HG03457 (cell line): Measurements from ENCODE around the gene XDH.

Experiments used
- ATAC-seq: cut with Tn5 transposase; IDR thresholded peaks from one replicate; pipeline ENCODE4 v1.9.1; 2021; ENCODE audit warnings: moderate number of reproducible peaks; ENCODE audit not compliant: unreplicated experiment

The XDH gene

DNA sequence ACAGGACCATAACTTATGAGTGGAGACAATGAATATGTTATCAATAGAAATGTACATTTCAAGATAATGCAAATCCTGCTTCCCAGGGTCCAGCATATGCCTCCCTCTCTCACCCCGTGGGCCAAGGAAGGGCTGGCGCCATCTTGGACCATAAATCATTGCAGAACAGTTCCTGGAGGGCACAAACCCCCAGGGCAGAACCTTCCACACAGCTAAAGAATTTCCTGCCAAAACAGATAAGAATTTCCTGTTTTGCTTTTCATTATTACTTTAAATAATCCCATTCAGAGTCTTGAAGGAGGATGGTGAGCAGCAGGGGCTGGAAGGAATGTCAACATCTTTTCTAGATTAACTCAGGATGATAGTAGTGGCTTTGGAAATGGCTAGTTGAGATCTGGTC, 126.9 kb downstream of the XDH start:
- no peak for ATAC-seq

DNA sequence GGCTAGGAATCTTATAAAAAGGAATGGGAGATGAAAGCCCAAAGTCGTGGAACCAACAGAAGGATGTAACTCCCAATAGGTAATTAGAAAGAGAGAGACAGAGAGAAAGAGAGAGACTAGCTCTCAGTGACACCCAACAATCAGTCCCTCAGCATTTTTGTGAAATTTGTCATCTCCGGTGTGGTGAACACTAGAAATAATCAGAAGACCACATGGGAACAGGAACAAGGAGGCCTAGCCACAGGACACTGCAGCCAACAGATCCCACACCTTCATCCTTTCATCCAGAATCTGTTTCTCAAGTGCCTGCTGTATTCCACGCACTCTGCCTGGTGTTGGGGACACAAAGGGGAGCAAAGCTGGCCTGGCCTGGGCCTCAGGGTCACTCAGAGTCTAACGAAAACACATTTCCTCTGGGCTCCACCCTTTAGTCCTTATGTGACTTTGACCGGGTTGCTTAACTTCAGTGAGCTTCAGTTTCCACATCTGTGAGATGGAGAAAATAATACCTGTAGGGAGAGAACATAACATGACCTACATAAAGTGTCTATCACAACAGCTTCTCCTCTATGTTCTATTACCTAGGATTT, 127.5 kb downstream of the XDH start:
- ATAC-seq, result no peak

DNA sequence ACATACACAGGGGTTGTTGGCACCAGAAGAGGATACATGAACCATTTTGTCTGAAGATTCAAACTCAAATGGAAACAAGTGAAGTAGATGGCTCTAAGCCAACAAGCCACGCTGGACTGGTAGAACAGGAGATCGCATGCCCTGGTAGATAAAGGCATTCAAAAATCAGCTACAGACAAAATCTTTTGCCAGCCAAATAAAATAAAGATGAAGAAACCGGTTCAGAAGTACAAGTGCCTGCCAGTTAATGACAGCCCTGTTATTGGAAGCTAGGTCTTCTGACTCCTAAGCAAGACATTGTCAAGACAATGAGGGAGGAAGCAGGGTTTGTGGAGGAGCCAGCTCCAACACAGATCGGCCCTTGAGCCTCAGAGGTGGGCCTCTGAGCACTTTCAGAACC, 128.3 kb downstream of the XDH start:
- ATAC-seq, result no peak
